Endothelial cell (in vitro differentiated cells): ENCODE data around the gene CACNA1C. TPM values are rescaled to one million over a fixed set of nuclear protein-coding genes. Genes with fewer than 3 reads are reported as not detected.

ENCODE experiments used
- DNase-seq: peaks from one replicate; pipeline ENCODE4 v3.0.0; 2021; ENCODE audit warnings: low spot score
- H3K27ac Mint-ChIP-seq: one replicate; pipeline ENCODE4 v1.8.0; 2021; ENCODE audit warnings: mixed read lengths, inconsistent platforms; ENCODE audit not compliant: unreplicated experiment
- H3K27me3 Mint-ChIP-seq: one replicate; pipeline ENCODE4 v1.8.0; 2021; ENCODE audit warnings: mild to moderate bottlenecking, moderate library complexity, mixed read lengths, inconsistent platforms; ENCODE audit not compliant: unreplicated experiment
- H3K36me3 Mint-ChIP-seq: one replicate; pipeline ENCODE4 v1.8.0; 2021; ENCODE audit warnings: mild to moderate bottlenecking, low read depth, mixed read lengths, inconsistent platforms; ENCODE audit not compliant: unreplicated experiment
- H3K4me1 Mint-ChIP-seq: one replicate; pipeline ENCODE4 v1.8.0; 2021; ENCODE audit warnings: mild to moderate bottlenecking, mixed read lengths, inconsistent platforms; ENCODE audit not compliant: unreplicated experiment
- H3K4me3 Mint-ChIP-seq: one replicate; pipeline ENCODE4 v1.8.0; 2021; ENCODE audit warnings: mild to moderate bottlenecking, mixed read lengths, inconsistent platforms; ENCODE audit not compliant: unreplicated experiment
- H3K9me3 Mint-ChIP-seq: one replicate; pipeline ENCODE4 v1.8.0; 2021; ENCODE audit warnings: mixed read lengths, inconsistent platforms; ENCODE audit not compliant: unreplicated experiment
- total RNA-seq: library from RNA; stranded (reverse); fragmentation: NEBNext Ultra II Directional; extraction: Animal tissue kit (Norgen Biotek cat#: 25700); gene quantifications from one replicate; pipeline ENCODE4 v1.2.1, GENCODE V29; 2021; ENCODE audit not compliant: unreplicated experiment
- TF ChIP-seq, protein P1 (sequence below): fragments of 200-600 bp; sonication (generic); IDR thresholded peaks from one replicate; pipeline ENCODE4 v1.5.0; 2021; ENCODE audit warnings: antibody characterized with exemption; ENCODE audit not compliant: unreplicated experiment

The CACNA1C gene
- total RNA-seq, 1 donor from 2014 or later = 11.1 TPM

DNA sequence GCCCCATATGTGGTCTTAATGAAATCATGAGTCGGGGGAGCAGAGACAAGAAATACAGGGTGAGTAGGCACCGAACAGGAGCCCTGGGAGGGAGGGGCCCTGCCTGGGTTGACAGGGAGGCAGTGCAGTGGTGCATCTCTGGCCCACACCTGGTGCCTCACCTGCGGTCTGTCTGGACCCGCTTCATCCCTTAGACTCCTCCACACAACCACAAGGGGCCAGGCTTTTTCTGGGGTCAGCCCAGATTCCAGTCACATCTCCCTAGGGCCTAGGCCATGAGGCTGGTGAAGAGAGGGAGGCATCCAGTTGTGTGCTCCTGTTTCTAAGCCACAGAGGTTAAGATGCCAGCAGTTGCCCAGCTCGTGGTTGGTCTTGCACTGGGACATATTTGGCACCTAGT is 398.7 kb downstream of the CACNA1C start:
- TF ChIP-seq, protein P1, sequence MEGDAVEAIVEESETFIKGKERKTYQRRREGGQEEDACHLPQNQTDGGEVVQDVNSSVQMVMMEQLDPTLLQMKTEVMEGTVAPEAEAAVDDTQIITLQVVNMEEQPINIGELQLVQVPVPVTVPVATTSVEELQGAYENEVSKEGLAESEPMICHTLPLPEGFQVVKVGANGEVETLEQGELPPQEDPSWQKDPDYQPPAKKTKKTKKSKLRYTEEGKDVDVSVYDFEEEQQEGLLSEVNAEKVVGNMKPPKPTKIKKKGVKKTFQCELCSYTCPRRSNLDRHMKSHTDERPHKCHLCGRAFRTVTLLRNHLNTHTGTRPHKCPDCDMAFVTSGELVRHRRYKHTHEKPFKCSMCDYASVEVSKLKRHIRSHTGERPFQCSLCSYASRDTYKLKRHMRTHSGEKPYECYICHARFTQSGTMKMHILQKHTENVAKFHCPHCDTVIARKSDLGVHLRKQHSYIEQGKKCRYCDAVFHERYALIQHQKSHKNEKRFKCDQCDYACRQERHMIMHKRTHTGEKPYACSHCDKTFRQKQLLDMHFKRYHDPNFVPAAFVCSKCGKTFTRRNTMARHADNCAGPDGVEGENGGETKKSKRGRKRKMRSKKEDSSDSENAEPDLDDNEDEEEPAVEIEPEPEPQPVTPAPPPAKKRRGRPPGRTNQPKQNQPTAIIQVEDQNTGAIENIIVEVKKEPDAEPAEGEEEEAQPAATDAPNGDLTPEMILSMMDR = no peak
- Mint-ChIP-seq H3K27ac (no peak overlapping the region), H3K4me1 (peaks cover 12% of the 10 kb centered on the region), H3K27me3 (peaks cover 5% of the 10 kb centered on the region), H3K36me3 (no peaks in the 10 kb centered on the region), H3K4me3 (no peak overlapping the region), H3K9me3 (no peaks in the 10 kb centered on the region)
- DNase-seq = no peak

DNA sequence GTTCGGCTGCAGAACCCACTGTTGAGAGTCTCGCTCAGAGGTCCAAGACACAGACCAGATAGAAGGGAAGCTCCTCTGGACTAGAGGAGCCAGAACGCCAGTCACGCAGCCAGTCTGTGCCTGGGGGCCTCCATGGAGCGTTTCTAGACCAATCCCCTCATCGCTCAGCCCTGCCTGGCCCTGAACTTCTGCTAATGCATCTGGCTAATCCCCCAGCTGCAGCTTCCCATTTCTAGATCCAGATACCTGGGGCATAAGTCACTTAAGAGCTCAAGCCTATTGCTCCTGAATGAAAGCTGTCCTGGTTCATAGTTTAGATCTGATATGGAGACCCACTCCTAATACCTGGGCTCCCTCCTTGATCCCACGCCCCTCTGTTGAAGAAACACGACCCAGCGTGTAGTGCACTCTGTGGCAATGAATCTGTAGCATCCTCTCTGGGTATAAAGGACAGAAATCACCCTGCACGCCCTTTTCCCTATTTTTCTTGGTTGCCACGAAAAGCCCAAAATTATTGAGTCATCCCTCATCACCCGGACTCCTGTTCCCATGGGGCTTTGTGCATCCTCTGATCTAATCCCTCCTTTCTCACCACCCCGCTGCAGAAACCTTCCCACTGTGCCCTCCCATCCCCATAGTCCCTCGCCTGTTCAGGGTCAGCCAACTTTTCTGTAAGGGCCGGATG is 400.4 kb downstream of the CACNA1C start:
- TF ChIP-seq, protein P1 = no peak
- H3K36me3 Mint-ChIP-seq = no peaks in the 10 kb centered on the region
- no peak for DNase-seq
- H3K9me3 Mint-ChIP-seq = no peaks in the 10 kb centered on the region
- H3K27me3 Mint-ChIP-seq = peaks cover 5% of the 10 kb centered on the region
- H3K4me1 Mint-ChIP-seq = peaks cover 12% of the 10 kb centered on the region
- no peak overlapping the region for H3K27ac Mint-ChIP-seq
- H3K4me3 Mint-ChIP-seq = no peak overlapping the region

DNA sequence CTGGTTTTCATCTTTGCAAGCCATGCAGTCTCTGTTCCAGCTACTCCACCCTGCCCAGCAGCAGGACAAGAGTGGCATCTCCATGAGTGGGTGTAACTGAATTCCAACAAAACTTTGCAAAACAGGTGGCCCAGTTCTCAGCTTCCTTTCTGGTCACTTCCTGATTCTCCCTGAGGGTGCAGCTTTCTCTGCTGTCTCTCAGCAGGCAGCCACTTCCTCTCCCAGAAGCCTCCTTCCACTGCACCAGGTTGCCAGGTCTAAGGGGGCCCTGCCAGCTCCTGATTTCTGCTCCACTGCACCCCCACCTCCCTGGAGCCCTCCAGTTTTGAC is 400.9 kb downstream of the CACNA1C start:
- H3K36me3 Mint-ChIP-seq = no peaks in the 10 kb centered on the region
- no peak overlapping the region for H3K4me3 Mint-ChIP-seq
- TF ChIP-seq, protein P1 = no peak
- H3K27ac Mint-ChIP-seq = no peak overlapping the region
- peaks cover 12% of the 10 kb centered on the region for H3K4me1 Mint-ChIP-seq
- H3K9me3 Mint-ChIP-seq = no peaks in the 10 kb centered on the region
- H3K27me3 Mint-ChIP-seq = peaks cover 5% of the 10 kb centered on the region
- no peak for DNase-seq

DNA sequence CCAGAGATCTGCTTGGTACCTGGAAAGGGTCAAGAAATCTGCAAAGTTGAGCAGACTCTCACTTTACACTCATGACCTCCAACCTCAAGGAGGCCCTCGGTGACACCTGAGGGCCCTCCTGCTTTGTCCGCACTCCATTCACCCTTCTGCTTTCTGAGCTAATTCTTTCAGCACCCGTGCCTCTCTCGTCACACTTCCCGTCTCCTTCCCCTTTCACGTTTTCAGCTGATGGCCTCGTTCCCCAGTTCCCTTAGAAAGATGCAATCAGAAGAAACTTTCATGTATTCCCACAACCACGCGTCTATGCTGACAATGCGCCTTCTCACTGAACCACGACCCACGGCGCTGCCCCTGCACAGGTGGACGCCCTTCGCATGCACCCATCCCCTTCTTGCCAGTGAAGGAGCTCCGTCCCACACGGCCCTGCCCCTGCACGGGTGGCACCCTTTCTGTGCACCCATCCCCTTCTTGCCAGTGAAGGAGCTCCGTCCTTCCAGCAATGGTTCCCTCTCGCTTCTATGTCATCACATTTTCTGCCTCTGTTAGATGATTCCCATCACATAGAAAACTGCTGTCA is 401.9 kb downstream of the CACNA1C start:
- TF ChIP-seq, protein P1 = no peak
- H3K36me3 Mint-ChIP-seq = no peaks in the 10 kb centered on the region
- no peak overlapping the region for H3K4me3 Mint-ChIP-seq
- H3K27ac Mint-ChIP-seq = no peak overlapping the region
- H3K9me3 Mint-ChIP-seq = no peaks in the 10 kb centered on the region
- peaks cover 3% of the 10 kb centered on the region for H3K27me3 Mint-ChIP-seq
- no peak for DNase-seq
- H3K4me1 Mint-ChIP-seq = peaks cover 6% of the 10 kb centered on the region

DNA sequence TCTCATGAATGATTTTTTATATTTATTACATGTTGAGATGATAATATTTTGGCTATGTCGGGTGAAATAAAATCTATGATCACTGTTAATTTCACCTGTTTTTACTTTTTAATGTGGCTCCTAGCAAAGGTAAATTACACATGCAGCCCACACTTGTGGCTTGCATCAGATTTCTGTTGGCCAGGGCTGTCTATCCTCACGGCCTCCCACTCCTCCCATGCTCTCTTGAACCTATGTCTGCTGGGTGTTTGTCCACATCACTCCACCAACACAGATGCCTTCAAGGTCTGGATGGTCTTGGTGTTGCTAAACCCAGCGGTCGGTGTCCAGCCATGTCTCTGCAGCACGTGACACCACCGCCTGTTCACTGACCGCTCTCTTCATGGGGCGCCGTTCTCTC is 402.6 kb downstream of the CACNA1C start:
- no peak overlapping the region for H3K4me3 Mint-ChIP-seq
- H3K4me1 Mint-ChIP-seq = peaks cover 4% of the 10 kb centered on the region
- TF ChIP-seq, protein P1 = no peak
- DNase-seq = no peak
- no peak overlapping the region for H3K27ac Mint-ChIP-seq
- no peaks in the 10 kb centered on the region for H3K9me3 Mint-ChIP-seq
- peaks cover 3% of the 10 kb centered on the region for H3K27me3 Mint-ChIP-seq
- H3K36me3 Mint-ChIP-seq = no peaks in the 10 kb centered on the region
